Endothelial cell of umbilical vein (primary cell): ENCODE results near the gene NPIPB2. TPM values are rescaled to one million over a fixed set of nuclear protein-coding genes. Genes with fewer than 3 reads are reported as not detected.

Experiments
- BruUV-seq: library from RNA; stranded (reverse); fragments of 400-500 nt; replicated peaks from 2 replicates; lab custom pipeline; 2021; lab: Mats Ljungman, UMichigan
- CTCF ChIA-PET: fragments of 300-600, 350-600 bp; sonication (Branson Sonifier 250); formaldehyde crosslinking; loops from one replicate; lab custom pipeline; 2021; ENCODE audit warnings: antibody characterized with exemption, inconsistent platforms; lab: Charles Lee
- POLR2A ChIA-PET: fragments of 300-600, 350-600 bp; sonication (Branson Sonifier 250); formaldehyde crosslinking; loops from one replicate; lab custom pipeline; 2021; ENCODE audit warnings: antibody characterized with exemption, inconsistent platforms; lab: Charles Lee
- DNase-seq: peaks from one replicate; pipeline ENCODE4 v3.0.0-alpha.2; 2011; ENCODE audit warnings: low read depth, low spot score
- FAIRE-seq: peaks from 2 replicates; lab custom pipeline; 2011; peaks lifted over from hg19 to GRCh38; lab: Jason Lieb, UNC
- H2AFZ ChIP-seq: 2 replicates; pipeline ENCODE4 v1.6.0; 2012; ENCODE audit warnings: low read depth, low read length, control low read depth, inconsistent platforms
- H3K27ac ChIP-seq: 2 replicates; pipeline ENCODE4 v1.5.1; 2011; ENCODE audit warnings: low read depth, mild to moderate bottlenecking, control low read depth, low read length, moderate library complexity; ENCODE audit not compliant: insufficient read depth
- H3K27me3 ChIP-seq, 2 experiments: 2 replicates each; pipeline versions ENCODE4 v1.6.0 to v1.6.1; 2011; ENCODE audit warnings: low read length in 2 of 2, mixed read lengths in 1 of 2; ENCODE audit not compliant: control insufficient read depth in 2 of 2, insufficient read depth in 2 of 2
- H3K36me3 ChIP-seq, 2 experiments: 2 replicates in 1 of 2; 3 replicates in 1 of 2; pipeline ENCODE4 v1.5.1; 2011; ENCODE audit warnings: low read length in 2 of 2, mild to moderate bottlenecking in 1 of 2, moderate library complexity in 1 of 2; ENCODE audit not compliant: control insufficient read depth in 2 of 2, insufficient read depth in 2 of 2; ENCODE audit errors: extremely low read depth in 1 of 2
- H3K4me1 ChIP-seq: 3 replicates; pipeline ENCODE4 v1.5.1; 2011; ENCODE audit warnings: mild to moderate bottlenecking, low read length; ENCODE audit not compliant: control insufficient read depth, insufficient read depth; ENCODE audit errors: extremely low read depth
- H3K4me2 ChIP-seq: 2 replicates; pipeline ENCODE4 v1.6.1; 2011; ENCODE audit warnings: low read length, control low read depth, mixed read lengths; ENCODE audit not compliant: insufficient read depth
- H3K4me3 ChIP-seq, 3 experiments: fragments of 200-600 bp in 1 of 3; sonication (generic), shearing (Covaris generic) in 1 of 3; replicated peaks in 1 of 3; 2 replicates each; pipeline ENCODE4 v1.5.1; 2011 to 2016; ENCODE audit warnings: control low read depth in 3 of 3, low read length in 3 of 3, mild to moderate bottlenecking in 2 of 3, inconsistent platforms in 1 of 3, low read depth in 1 of 3, moderate library complexity in 1 of 3; ENCODE audit not compliant: insufficient read depth in 1 of 3
- H3K79me2 ChIP-seq: 2 replicates; pipeline ENCODE4 v1.6.0; 2012; ENCODE audit warnings: low read length, inconsistent platforms; ENCODE audit not compliant: control insufficient read depth, insufficient read depth
- H3K9ac ChIP-seq: replicated peaks from 2 replicates; pipeline ENCODE3; 2011; ENCODE audit warnings: low read length, control low read depth; ENCODE audit not compliant: insufficient read depth; ENCODE audit errors: extremely low read depth
- H3K9me1 ChIP-seq: replicated peaks from 3 replicates; pipeline ENCODE4 v1.6.0; 2011; ENCODE audit warnings: mild to moderate bottlenecking, low read length; ENCODE audit not compliant: control insufficient read depth, insufficient read depth; ENCODE audit errors: extremely low read depth
- H3K9me3 ChIP-seq: replicated peaks from 2 replicates; pipeline ENCODE4 v1.5.1; 2012; ENCODE audit warnings: low read length, inconsistent platforms; ENCODE audit not compliant: control insufficient read depth, insufficient read depth
- H4K20me1 ChIP-seq: replicated peaks from 2 replicates; pipeline ENCODE3; 2011; ENCODE audit warnings: mild to moderate bottlenecking, low read length; ENCODE audit not compliant: control insufficient read depth, insufficient read depth; ENCODE audit errors: extremely low read depth
- EZH2 ChIP-seq: IDR thresholded peaks from 2 replicates; pipeline ENCODE4 v1.6.1; 2012; ENCODE audit warnings: borderline replicate concordance, low read depth, mild to moderate bottlenecking, moderate library complexity, low read length, inconsistent platforms; ENCODE audit not compliant: severe bottlenecking
- FOS ChIP-seq: IDR thresholded peaks from 2 replicates; pipeline ENCODE4 v1.6.1; 2011; ENCODE audit warnings: mild to moderate bottlenecking, low read length, moderate library complexity, borderline replicate concordance; ENCODE audit not compliant: insufficient read depth
- GATA2 ChIP-seq: IDR thresholded peaks from 2 replicates; pipeline ENCODE4 v1.7.0; 2011; ENCODE audit warnings: low read depth, mild to moderate bottlenecking, moderate library complexity, mixed read lengths, low read length; ENCODE audit not compliant: insufficient read length, insufficient read depth
- JUN ChIP-seq: IDR thresholded peaks from 2 replicates; pipeline ENCODE4 v1.6.1; 2011; ENCODE audit warnings: borderline replicate concordance, low read depth; ENCODE audit not compliant: insufficient read length, insufficient read depth
- MYC ChIP-seq: IDR thresholded peaks from one replicate; pipeline ENCODE4 v1.6.1; 2011; ENCODE audit warnings: mild to moderate bottlenecking, low read depth, low read length
- POLR2A ChIP-seq: IDR thresholded peaks from 2 replicates; pipeline ENCODE4 v1.6.1; 2012; ENCODE audit warnings: low read depth, mild to moderate bottlenecking, control low read depth, low read length
- POLR2AphosphoS5 ChIP-seq: IDR thresholded peaks from 2 replicates; pipeline ENCODE4 v1.6.1; 2012; ENCODE audit warnings: low read depth, mild to moderate bottlenecking, control low read depth, low read length, moderate library complexity; ENCODE audit not compliant: insufficient read depth
- dilution Hi-C: fragments of 300-500 bp; cut with MboI; formaldehyde crosslinking; loops from one replicate; pipeline ENCODE4 v1.15.0; 2019; ENCODE audit warnings: low sequenced_read_pairs; ENCODE audit not compliant: extremely low pct_ligation_motif_present
- intact Hi-C: fragments of 100-400 bp; cut with micrococcal nuclease; formaldehyde crosslinking; loops from one replicate; pipeline ENCODE4 v1.10.0; 2022
- polyA plus RNA-seq, 4 experiments: library from polyadenylated mRNA; depleted of rRNA in 3 of 4; stranded (reverse) in 3 of 4; unstranded in 1 of 4; fragments of >200 nt; gene quantifications; 2 replicates each; pipeline versions ENCODE4 v1.2.1 to v1.2.3, GENCODE V29; 2011 to 2012; ENCODE audit warnings: missing spikeins in 1 of 4
- total RNA-seq: library from RNA; stranded (reverse); gene quantifications from 2 replicates; pipeline ENCODE4 v1.2.3, GENCODE V29; 2021
- TF ChIP-seq, protein P1 (sequence below): IDR thresholded peaks from 2 replicates; pipeline ENCODE4 v1.6.1; 2011; ENCODE audit not compliant: insufficient read depth, insufficient read length
- TF ChIP-seq, protein P2 (sequence below), 2 donors: IDR thresholded peaks; 1 replicate in 1 of 2; 2 replicates in 1 of 2; pipeline ENCODE4 v1.5.1; 2011; ENCODE audit warnings: low read length in 2 of 2, mild to moderate bottlenecking in 2 of 2, moderate library complexity in 2 of 2, control low read depth in 1 of 2, inconsistent platforms in 1 of 2, low read depth in 1 of 2; ENCODE audit not compliant: insufficient read depth in 1 of 2; ENCODE audit errors: extremely low read depth in 1 of 2

The NPIPB2 gene
- total and polyA plus RNA-seq, 2 donors (not counting 3 experiments of a cell fraction or from before 2014, with no cell fraction given), result 5.8 to 15.4 TPM

GRCh38 chr16:11976850-11977375 lies 35.1 kb upstream of the NPIPB2 start:
- BruUV-seq, result no TSS peak
- Histone ChIP-seq H4K20me1 (no peaks in the 10 kb centered on the region), H3K4me3 (peak overlapping the region; percentile 72 to 97 (median 74)), H3K9ac (peak overlapping the region; percentile 84), H2AFZ (peak overlapping the region; percentile 97), H3K27ac (no peak overlapping the region), H3K4me1 (peaks cover 14% of the 10 kb centered on the region), H3K9me1 (no peaks in the 10 kb centered on the region), H3K27me3 (no peaks in the 10 kb centered on the region), H3K9me3 (no peaks in the 10 kb centered on the region), H3K4me2 (peak overlapping the region; percentile 74), H3K36me3 (no peaks in the 10 kb centered on the region), H3K79me2 (peaks cover 10% of the 10 kb centered on the region)
- no peak for FAIRE-seq
- CTCF ChIA-PET, result interaction anchor here (1.0 to 2.5 kb wide), 4 partner anchors 21 to 118 kb away, joined by 3 to 37 read pairs (median 4); no protein-coding TSS in a partner anchor
- DNase-seq, result no peak
- POLR2A ChIA-PET, result interaction anchor here (1.0 kb wide), 1 partner anchor 61 kb away, joined by 3 read pairs; the partner anchor contains the start of gene GSPT1
- dilution Hi-C loops, result no loop called here
- no peak for TF ChIP-seq JUN
- TF ChIP-seq, protein P1, sequence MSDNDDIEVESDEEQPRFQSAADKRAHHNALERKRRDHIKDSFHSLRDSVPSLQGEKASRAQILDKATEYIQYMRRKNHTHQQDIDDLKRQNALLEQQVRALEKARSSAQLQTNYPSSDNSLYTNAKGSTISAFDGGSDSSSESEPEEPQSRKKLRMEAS, result no peak
- TF ChIP-seq FOS, result no peak
- no peak for TF ChIP-seq POLR2AphosphoS5
- TF ChIP-seq EZH2, result no peak
- TF ChIP-seq POLR2A, result no peak
- no peak for TF ChIP-seq GATA2
- TF ChIP-seq MYC, result no peak
- TF ChIP-seq, protein P2, sequence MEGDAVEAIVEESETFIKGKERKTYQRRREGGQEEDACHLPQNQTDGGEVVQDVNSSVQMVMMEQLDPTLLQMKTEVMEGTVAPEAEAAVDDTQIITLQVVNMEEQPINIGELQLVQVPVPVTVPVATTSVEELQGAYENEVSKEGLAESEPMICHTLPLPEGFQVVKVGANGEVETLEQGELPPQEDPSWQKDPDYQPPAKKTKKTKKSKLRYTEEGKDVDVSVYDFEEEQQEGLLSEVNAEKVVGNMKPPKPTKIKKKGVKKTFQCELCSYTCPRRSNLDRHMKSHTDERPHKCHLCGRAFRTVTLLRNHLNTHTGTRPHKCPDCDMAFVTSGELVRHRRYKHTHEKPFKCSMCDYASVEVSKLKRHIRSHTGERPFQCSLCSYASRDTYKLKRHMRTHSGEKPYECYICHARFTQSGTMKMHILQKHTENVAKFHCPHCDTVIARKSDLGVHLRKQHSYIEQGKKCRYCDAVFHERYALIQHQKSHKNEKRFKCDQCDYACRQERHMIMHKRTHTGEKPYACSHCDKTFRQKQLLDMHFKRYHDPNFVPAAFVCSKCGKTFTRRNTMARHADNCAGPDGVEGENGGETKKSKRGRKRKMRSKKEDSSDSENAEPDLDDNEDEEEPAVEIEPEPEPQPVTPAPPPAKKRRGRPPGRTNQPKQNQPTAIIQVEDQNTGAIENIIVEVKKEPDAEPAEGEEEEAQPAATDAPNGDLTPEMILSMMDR (IDR thresholded peaks at IDR 0.05; ENCODE audit: extremely low read depth in 1 of 2, insufficient read depth in 1 of 2, low read depth in 1 of 2, low read length in 2 of 2), result no peak
- intact Hi-C loops, result loop anchor here (1.0 to 5.0 kb wide), 5 partner anchors 17 to 235 kb away; partner anchors contain the start of genes GSPT1, RSL1D1 and TXNDC11
